HG03060 (cell line): ENCODE measurements around the gene RUFY4.
"Not testable (repeated sequence)": the region's sequence is repeated elsewhere in the genome, so short reads cannot be mapped to it uniquely, and the experiment has no call there.

Source experiments
- ATAC-seq: cut with Tn5 transposase; IDR thresholded peaks from one replicate; pipeline ENCODE4 v1.9.1; 2021; ENCODE audit warnings: low read depth, moderate number of reproducible peaks; ENCODE audit not compliant: unreplicated experiment

The RUFY4 gene

DNA sequence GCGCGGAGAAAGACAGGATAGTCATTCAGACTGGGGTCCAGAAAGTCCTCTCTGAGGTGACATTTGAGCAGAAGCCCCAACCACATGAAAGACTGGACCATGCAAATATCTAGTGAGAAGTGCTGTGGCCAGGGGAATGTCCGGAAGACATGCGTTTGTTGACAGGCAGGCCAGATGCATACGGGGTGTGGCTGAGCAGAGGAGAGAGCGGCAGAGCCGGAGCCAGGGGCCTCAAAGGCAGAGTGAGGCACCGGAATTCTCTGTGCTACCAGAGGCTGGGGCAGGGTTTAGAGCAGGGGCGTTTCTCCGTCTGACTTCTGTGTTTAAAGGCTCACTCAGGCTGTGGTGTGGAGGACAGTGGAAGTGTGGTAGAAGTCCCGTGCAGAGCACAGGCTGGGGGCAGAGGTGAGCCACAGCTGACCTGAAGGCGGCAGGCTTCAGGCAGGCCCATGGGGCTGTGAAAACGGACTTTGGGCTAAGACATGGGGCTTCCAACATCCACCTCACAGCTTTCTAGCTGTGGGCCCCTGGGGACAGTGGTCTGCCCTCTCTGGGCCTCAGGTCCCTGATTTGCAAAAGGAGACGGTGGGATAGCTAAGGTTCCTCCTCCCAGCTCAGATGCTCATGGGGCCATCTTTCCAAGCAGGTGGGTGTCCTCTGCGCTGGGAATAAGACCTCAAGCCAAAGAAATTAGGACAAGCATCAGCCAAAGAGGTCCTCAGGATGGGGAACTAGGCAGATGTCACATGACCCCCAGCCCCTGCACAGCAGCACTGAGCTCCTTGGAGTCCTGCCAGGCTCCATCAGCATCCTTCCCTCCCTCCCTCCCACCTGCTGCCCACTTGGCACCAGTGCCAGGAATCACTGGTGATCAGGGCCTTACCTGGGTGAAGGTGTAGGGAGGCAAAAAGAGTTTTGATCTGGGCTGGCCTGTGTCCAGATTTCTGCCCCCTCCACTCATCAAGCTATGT, 11.2 kb downstream of the RUFY4 start:
- no peak for ATAC-seq

DNA sequence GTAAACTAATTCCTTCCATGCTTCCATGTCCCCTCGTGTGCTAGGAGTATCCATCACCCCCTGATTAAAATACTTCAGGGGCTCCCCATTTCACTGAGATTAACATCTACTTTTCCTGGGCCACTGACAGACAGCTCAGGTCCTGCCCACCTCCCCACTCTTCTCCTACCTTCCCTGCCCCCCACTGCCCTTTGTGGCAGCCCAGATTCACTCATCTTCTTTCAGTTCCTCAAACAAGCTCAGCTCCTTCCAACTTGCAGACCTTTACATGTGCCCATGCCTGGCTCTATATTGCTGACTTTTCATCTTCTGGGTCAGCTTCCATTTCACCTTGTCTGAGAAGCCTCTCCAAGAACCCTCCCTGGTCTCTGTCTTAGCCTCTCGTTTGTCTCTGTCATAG, 12.0 kb downstream of the RUFY4 start:
- peak; percentile 85 for ATAC-seq

DNA sequence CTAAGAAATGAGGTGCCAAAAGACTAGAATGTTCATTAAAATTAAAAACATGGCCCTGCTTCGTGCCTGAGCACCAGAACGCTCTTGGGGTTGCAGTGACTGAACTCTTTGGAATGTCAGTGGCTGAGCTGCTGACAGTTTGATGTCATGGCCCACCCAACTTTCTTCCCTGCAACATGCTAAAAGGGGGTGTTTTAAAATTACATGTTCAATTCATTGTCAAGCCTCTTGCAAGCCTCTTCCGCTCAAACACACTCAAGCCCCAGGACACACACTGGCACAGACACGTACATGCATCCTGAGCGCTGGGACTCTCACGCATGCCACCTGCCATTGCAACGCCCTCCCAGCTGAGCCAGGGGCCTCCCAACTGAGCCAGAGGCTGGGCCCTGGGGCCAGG, 12.6 kb downstream of the RUFY4 start:
- ATAC-seq, result no peak

- ATAC-seq, result no peak
Observed at GRCh38 chr2:218082586-218083351, 13.7 kb downstream of the RUFY4 start.

- no peak for ATAC-seq
Observed at GRCh38 chr2:218083352-218083676, 14.3 kb downstream of the RUFY4 start.

DNA sequence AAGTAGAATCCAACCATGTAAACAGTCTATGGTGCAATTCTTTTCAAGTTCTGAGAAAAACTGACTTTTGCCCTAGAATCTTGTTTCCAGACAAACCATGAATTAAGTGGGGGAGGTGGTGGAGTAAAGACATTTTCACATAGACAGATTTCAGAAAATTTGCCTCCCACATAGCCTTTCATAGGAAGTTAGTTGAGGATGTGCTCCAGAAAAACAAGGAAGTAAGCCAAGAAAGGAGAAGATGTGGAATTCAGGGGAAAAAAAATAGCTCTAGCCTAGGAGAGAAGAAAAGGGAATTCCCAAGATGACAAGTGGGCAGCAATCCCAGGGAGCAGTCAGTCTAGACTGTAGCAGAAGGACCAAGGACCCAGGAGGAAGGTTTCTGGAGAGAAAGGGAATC, 17.4 kb downstream of the RUFY4 start:
- no peak for ATAC-seq

GRCh38 chr2:218089259-218089658, 20.2 kb downstream of the RUFY4 start:
- ATAC-seq, result no peak

GRCh38 chr2:218091746-218092145, 22.7 kb downstream of the RUFY4 start:
- ATAC-seq, result no peak

- no peak for ATAC-seq
Observed at GRCh38 chr2:218093879-218094278, 24.8 kb downstream of the RUFY4 start.

GRCh38 chr2:218095853-218096252, 26.8 kb downstream of the RUFY4 start:
- ATAC-seq, result no peak

GRCh38 chr2:218097975-218098374, 28.9 kb downstream of the RUFY4 start:
- ATAC-seq, result no peak

- ATAC-seq, result not testable (repeated sequence)
Observed at GRCh38 chr2:218108834-218109233, 39.8 kb downstream of the RUFY4 start.

DNA sequence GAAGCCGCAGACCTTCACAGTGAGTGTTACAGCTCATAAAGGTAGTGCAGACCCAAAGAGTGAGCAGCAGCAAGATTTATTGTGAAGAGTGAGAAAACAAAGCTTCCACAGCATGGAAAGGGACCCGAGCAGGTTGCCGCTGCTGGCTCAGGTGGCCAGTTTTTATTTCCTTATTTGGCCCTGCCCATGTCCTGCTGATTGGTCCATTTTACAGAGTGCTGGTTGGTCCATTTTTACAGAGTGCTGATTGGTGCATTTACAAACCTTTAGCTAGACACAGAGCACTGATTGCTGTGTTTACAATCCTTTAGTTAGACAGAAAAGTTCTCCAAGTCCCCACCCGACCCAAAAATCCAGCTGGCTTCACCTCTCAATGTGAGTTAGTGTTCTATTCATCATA, 52.7 kb downstream of the RUFY4 start:
- not testable (repeated sequence) for ATAC-seq

- not testable (repeated sequence) for ATAC-seq
Observed at GRCh38 chr2:218122286-218122685, 53.2 kb downstream of the RUFY4 start.

GRCh38 chr2:218123986-218124385, 54.9 kb downstream of the RUFY4 start:
- no peak for ATAC-seq

- no peak for ATAC-seq
Observed at GRCh38 chr2:218125095-218125494, 56.0 kb downstream of the RUFY4 start.

- no peak for ATAC-seq
Observed at GRCh38 chr2:218125626-218126080, 56.6 kb downstream of the RUFY4 start, which contains the start of gene CXCR2. TSS of gene CXCR2 (plus strand) at chr2:218126028. CDS start at chr2:218134802, 8,774 bp downstream.

GRCh38 chr2:218127929-218128455, 58.9 kb downstream of the RUFY4 start:
- ATAC-seq, result no peak

GRCh38 chr2:218128781-218129457, 59.9 kb downstream of the RUFY4 start:
- no peak for ATAC-seq

DNA sequence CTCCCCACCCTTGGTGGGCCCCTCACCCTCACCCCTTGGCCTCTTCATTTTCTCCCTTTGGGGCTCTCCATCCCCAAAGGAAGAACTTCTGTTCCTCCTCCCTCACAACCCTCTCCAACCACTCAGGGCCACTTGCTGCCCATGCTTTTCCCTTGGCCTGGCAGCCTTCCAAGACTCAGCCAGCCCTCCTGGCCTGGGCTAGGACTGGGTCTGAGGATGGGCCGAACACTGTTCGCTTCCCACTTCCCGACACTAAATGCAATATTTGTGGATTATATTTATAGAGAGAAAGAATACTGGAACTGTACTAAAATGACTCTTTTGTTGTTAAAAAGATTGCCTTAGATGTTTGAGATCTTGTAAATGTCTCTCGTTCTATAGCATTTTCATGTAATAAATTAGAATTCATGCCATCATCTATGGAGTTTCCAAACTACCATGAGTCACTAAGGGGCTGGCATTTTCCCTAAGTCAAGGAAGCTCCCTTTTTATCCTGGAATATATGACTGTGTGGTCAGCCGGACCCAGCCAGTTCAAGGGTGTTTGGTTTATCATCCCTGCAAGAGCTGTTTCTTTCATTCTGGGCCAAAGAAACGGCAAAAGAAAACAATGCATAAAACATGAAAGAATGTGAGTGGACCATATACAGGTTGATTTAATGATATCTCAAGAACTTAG, 60.5 kb downstream of the RUFY4 start:
- ATAC-seq, result no peak
